ENCODE results near the gene FTCDNL1.

Gene FTCDNL1

DNA sequence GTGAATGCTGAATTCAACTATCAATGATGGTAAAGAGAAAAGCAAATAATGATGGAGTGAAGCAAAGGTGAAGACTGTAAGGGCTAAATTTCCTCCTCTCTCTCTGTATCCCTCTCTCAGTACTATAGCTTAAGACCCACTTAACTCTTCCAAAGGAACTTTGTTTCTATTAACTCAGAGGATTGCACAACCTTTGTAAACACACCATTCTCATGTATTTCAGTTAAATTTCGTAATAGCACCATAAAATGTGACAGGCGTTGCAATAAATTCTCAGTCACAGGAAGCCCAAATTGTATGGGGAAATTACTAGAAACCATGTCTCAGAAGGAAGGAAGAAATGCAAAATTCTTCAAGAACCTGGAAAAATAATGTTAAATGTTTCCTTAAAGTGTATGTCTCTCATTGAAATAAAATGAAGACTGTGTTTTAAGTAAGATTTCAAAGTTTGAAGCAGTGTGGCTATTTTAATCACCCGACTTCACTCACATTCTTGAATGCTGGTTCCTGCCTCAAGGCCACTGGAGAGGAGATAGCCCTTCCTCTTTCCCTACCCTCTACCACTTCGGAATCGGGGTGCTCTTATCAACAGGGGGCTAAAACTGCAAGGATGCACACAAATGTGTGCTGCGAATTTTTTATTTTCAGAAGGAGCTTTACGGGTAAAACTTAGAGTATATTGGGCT lies 112.1 kb downstream of the FTCDNL1 start:
- DNase-seq = no peak

DNA sequence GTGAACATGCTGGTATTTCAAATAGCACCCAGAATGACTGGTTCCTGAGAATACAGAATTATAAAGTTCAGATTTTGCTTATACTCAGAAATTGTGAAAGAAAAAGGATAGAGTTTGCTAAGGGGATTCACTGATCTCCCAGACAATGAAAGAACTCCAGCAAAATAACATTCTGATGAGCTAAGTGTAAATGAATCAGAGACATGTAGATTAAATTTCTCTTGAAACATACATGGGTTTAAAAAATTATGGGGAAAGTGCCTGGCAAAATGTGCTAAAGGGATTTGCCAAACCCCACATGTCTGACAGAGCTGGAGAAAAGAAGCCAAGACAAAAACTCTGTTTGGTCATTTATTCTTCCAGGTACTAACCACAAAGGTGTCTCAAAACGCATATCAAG lies 116.3 kb downstream of the FTCDNL1 start:
- DNase-seq = no peak

DNA sequence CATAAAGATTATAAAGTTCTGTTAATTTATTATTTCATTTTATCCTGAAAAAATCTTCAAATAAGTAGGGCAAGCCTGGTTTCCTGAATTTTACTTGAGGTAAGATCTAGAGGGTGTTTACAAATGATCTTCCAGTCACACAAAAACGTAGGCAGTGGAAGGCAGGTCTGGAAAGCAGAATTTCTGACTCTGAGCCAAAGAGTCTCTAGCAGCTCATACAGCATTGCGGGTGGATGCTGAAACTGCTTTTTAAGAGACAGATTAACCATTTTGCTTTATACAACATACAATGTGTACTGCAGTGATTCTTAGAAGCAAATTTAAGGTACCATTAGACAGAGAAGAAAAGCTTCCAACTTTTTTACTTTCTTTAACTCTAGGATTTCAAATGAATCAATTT lies 117.0 kb downstream of the FTCDNL1 start:
- DNase-seq = no peak

DNA sequence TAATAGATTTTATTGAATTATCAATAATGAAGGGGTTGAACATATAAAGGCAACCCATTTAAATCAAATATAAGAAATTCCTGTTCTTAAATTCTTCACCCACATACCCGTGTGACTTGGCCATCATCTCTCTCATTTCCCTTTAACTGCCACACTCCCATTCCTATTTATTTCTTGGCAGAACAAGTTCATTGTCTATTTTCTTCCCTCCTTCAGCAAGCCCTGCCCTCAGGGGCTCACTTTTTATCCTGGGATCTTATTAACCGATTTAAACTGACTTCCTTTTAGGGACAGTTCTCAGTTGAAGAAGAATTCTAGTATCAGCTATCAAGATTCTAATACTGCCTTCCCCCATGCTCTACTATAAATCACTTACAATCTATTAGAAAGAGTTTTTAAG lies 123.2 kb downstream of the FTCDNL1 start:
- no peak for DNase-seq

DNA sequence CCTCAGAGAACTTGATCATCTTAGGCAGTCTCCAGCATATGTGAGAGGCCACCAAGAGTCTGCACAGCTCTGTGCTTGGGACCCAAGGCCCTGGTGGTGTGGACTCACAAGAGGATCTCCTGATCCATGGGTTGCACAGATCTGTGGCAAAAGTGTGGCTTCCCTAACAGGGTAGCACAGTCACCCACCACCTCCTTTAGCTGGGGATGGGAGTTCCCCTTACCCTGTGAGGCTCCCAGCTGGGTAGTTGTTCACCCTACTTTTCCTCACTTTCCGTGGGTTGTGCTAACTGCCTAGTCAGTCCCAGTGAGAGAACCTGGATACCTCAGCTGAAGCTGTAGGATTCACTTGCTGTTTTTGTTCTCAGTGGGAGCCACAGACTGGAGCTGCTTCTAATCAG lies 123.7 kb downstream of the FTCDNL1 start:
- no peak for DNase-seq

DNA sequence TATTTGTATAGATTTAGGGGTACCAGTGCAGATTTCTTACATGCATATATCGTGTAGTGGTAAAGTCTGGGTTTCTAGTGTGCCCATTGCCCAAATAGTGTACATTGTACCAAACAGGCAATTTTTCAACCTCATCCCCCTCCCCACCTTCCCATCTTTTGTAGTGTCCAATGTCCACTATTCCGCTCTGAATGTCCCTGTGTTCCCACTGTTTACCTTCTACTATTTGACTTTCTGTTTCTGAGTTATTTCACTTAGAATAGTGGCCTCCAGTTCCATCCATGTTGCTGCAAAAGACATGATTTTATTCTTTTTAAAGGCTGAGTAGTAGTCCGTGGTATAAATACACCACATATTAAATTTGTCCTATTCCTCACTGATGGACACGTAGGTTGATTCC lies 132.9 kb downstream of the FTCDNL1 start:
- DNase-seq = no peak

DNA sequence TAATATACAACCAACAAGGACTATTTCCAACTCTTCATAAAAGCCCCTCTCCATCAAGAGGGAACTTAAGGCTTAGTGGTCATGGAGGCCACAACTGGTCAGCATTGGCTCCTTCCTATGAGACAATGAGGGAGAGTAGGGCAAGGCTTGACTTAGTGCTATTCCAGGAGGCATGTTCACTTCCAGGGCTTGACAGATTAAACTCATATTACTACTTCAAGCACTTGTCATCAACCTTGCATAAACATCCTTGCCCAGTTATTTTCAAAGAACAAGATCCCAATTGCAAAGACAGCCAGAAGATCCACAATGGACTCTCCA lies 133.4 kb downstream of the FTCDNL1 start:
- no peak for DNase-seq

DNA sequence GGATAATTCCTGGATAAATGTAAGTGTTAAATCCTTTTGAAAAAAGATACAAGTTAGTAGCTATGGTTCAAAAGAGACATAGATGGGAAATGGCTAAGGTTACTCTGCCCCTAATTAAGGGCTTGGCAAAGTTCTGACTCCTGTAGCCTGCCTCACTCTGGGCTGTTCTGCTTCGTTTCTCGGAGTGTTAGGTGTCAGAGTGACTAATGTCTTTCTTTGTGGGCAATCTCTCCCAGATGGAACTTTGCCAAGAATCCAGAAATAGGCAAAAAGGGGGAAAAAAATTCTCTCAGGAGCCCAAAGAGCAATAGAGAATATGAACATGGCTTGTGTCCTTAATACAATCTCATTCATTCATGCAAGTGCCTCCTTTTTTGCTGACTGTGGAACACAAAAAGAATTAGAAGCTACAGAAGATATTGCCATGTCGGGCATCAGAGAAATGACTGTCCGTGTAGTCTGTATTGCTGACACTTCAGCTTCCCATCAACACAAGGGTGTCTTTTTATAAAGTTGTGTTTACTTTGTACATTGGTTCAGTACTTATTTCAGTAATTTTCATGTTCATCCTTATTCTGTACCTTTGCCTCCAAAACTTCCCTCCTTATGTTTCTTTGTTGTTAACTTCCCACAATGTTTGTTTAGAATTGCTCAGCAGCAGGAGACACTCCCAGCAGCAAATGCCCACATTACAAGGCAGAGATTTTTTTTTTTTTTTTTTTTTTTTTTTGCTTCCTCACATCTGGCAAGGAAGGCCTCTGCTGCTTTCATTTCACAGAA lies 134.0 kb downstream of the FTCDNL1 start:
- no peak for DNase-seq

DNA sequence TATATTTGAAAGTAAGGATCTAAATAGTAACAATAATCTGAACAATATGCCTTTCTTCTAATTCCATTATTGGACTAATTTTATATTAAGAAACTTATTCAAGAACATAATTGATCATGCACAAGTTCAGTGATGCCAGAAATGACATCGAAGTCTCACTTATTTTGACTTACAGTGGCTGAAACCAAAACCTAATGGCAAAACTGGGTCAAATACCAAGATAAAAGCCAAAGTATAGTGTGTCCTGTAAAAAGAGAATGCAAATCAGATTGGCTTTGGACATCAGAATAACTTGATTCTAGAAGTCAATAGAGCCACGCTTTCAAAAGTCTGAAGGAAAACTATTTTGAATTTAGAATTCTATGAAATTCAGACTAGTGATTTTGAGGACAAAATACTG lies 137.2 kb downstream of the FTCDNL1 start:
- DNase-seq = no peak

DNA sequence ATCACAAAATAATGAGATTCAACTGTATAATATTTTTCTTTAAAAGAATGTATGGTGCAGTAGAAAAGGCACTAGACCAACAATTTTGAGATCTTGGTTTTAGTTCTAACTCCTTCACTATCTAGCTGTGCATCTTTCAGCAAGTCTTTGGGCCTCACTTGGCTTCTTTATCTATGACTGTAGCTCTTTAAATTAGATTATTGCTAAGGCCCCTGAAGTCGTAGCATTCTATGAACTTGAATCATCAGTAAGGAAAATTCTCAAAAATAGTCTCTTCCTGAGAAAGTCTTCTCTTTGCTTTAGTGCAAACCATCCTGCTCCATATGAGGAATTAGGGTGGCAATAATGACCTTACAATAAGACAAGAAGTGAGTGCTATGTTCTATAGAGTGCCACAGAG lies 140.4 kb downstream of the FTCDNL1 start:
- no peak for DNase-seq
